K562 (cell line): ENCODE results near the gene PSME4. TPM values are rescaled to one million over a fixed set of nuclear protein-coding genes. Genes with fewer than 3 reads are reported as not detected.

Experiments used
- PHB ChIP-seq: fragments of 250-450 bp; sonication (Bioruptor Pico); IDR thresholded peaks from 2 replicates; pipeline ENCODE4 v1.5.0; 2021
- POLR2G ChIP-seq: fragments of 200-400 bp; formaldehyde crosslinking; IDR thresholded peaks from 2 replicates; pipeline ENCODE4 v1.6.1; 2017; ENCODE audit warnings: low read depth, mild to moderate bottlenecking, antibody characterized with exemption, low read length, moderate library complexity
- RBFOX2 ChIP-seq: fragments of 200-400 bp; formaldehyde crosslinking; IDR thresholded peaks from 2 replicates; pipeline ENCODE4 v1.6.1; 2017; ENCODE audit warnings: low read depth, mild to moderate bottlenecking, low read length, moderate library complexity
- STAT5B ChIP-seq: fragments of 250-450 bp; sonication (Bioruptor Pico); IDR thresholded peaks from 2 replicates; pipeline ENCODE4 v1.8.0; 2021; ENCODE audit warnings: mild to moderate bottlenecking, inconsistent platforms
- ZNF584 ChIP-seq: fragments of 200-800 bp; sonication (Bioruptor generic); IDR thresholded peaks from 2 replicates; pipeline ENCODE4 v1.6.1; 2016; ENCODE audit warnings: low read depth, mild to moderate bottlenecking, missing genetic modification characterization, missing compliant biosample characterization
- ZNF79 ChIP-seq: fragments of 250-450 bp; sonication (Bioruptor Pico); IDR thresholded peaks from 2 replicates; pipeline ENCODE4 v1.4.0; 2020; ENCODE audit warnings: low read depth, mild to moderate bottlenecking, moderate library complexity
- polyA plus RNA-seq, 8 experiments: library from polyadenylated mRNA; depleted of rRNA in 4 of 8; stranded (reverse) in 5 of 8; unstranded in 3 of 8; fragments of >200 nt; fragmentation: Nextera tagmentation in 2 of 8; fragmentation: Illumina TruSeq in 1 of 8; extraction: Ambion mirVana in 2 of 8; extraction: Trizol in 1 of 8; gene quantifications; 2 replicates each; pipeline versions ENCODE4 v1.2.1 to v1.2.3, GENCODE V29; 2011 to 2014; ENCODE audit warnings: inconsistent platforms in 1 of 8, missing spikeins in 1 of 8
- total RNA-seq, 7 experiments: library from RNA; depleted of rRNA in 6 of 7; stranded (reverse); fragments of >200 nt in 6 of 7; fragmentation: Illumina TruSeq in 2 of 7; extraction: Trizol in 2 of 7; gene quantifications; 2 replicates each; pipeline versions ENCODE4 v1.2.1 to v1.2.3, GENCODE V29; 2011 to 2021; ENCODE audit warnings: low replicate concordance in 1 of 7
- TF ChIP-seq, protein P1 (sequence below): fragments of 250-450 bp; sonication (Bioruptor Pico); IDR thresholded peaks from 2 replicates; pipeline ENCODE4 v1.8.0; 2022; ENCODE audit warnings: inconsistent platforms
- TF ChIP-seq, protein P2 (sequence below): fragments of 150-350 bp; conservative IDR thresholded peaks from 2 replicates; pipeline ENCODE4 v1.6.1; 2014; ENCODE audit warnings: low read length

Gene PSME4
- total and polyA plus RNA-seq, 9 of the 15 experiments (the other 6 are each of a cell fraction or from before 2014, with no cell fraction given): 24.3 to 77.8 (median 40.5) TPM

DNA sequence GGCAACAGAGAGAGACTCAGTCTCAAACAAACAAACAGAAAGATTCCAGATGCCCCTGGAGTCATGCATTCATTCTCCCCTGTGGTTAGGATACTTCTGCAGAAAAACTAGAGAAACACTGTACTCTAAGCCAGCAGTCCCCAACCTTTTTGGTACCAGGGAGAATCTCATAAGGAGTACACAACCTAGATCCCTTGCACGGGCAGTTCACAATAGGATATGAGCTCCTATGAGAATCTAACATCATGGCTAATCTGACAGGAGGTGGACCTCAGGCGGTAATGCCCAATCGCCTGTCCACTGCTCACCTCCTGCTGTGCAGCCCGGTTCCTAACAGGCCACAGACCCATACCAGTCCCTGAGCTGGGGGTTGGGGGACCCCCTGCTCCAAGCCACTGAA, 18.3 kb downstream of the PSME4 start (continued):
- TF ChIP-seq STAT5B (CRISPR knock-in tag) (no peak), ZNF584 (CRISPR knock-in tag) (no peak), RBFOX2 (no peak), ZNF79 (no peak), POLR2G (no peak), PHB (CRISPR knock-in tag) (no peak)
- TF ChIP-seq, protein P1, sequence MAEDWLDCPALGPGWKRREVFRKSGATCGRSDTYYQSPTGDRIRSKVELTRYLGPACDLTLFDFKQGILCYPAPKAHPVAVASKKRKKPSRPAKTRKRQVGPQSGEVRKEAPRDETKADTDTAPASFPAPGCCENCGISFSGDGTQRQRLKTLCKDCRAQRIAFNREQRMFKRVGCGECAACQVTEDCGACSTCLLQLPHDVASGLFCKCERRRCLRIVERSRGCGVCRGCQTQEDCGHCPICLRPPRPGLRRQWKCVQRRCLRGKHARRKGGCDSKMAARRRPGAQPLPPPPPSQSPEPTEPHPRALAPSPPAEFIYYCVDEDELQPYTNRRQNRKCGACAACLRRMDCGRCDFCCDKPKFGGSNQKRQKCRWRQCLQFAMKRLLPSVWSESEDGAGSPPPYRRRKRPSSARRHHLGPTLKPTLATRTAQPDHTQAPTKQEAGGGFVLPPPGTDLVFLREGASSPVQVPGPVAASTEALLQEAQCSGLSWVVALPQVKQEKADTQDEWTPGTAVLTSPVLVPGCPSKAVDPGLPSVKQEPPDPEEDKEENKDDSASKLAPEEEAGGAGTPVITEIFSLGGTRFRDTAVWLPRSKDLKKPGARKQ (CRISPR knock-in tag): no peak
- TF ChIP-seq, protein P2, sequence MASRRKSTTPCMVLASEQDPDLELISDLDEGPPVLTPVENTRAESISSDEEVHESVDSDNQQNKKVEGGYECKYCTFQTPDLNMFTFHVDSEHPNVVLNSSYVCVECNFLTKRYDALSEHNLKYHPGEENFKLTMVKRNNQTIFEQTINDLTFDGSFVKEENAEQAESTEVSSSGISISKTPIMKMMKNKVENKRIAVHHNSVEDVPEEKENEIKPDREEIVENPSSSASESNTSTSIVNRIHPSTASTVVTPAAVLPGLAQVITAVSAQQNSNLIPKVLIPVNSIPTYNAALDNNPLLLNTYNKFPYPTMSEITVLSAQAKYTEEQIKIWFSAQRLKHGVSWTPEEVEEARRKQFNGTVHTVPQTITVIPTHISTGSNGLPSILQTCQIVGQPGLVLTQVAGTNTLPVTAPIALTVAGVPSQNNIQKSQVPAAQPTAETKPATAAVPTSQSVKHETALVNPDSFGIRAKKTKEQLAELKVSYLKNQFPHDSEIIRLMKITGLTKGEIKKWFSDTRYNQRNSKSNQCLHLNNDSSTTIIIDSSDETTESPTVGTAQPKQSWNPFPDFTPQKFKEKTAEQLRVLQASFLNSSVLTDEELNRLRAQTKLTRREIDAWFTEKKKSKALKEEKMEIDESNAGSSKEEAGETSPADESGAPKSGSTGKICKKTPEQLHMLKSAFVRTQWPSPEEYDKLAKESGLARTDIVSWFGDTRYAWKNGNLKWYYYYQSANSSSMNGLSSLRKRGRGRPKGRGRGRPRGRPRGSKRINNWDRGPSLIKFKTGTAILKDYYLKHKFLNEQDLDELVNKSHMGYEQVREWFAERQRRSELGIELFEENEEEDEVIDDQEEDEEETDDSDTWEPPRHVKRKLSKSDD: no peak
